H1 (cell line): ENCODE results near the gene LRCH1. TPM values are rescaled to one million over a fixed set of nuclear protein-coding genes. Genes with fewer than 3 reads are reported as not detected.

Experiments
- ATF2 ChIP-seq: IDR thresholded peaks from 2 replicates; pipeline ENCODE4 v1.6.1; 2012; ENCODE audit warnings: low read length, inconsistent platforms
- CBX5 ChIP-seq: fragments of 300-800, 300-1000 bp; sonication (generic); IDR thresholded peaks from 2 replicates; pipeline ENCODE4 v1.7.1; 2016; ENCODE audit warnings: antibody characterized with exemption, low read length, low read depth
- CTBP2 ChIP-seq: IDR thresholded peaks from 2 replicates; pipeline ENCODE4 v1.7.0; 2011; ENCODE audit warnings: borderline replicate concordance, mild to moderate bottlenecking, moderate library complexity, mixed read lengths, low read length; ENCODE audit not compliant: insufficient read depth, insufficient read length
- EZH2 ChIP-seq: fragments of 200-600 bp; sonication (generic); IDR thresholded peaks from 2 replicates; pipeline ENCODE4 v1.7.1; 2012; ENCODE audit warnings: low read depth, mild to moderate bottlenecking, moderate library complexity, low read length, inconsistent platforms; ENCODE audit not compliant: severe bottlenecking
- POLR2AphosphoS5 ChIP-seq: IDR thresholded peaks from 2 replicates; pipeline ENCODE4 v1.6.1; 2011; ENCODE audit warnings: low read depth, low read length
- RFX5 ChIP-seq: IDR thresholded peaks from 2 replicates; pipeline ENCODE4 v1.6.1; 2011; ENCODE audit warnings: low read depth, low read length, improper control_type of control experiment, borderline replicate concordance
- TBP ChIP-seq: IDR thresholded peaks from 2 replicates; pipeline ENCODE4 v1.6.1; 2011; ENCODE audit warnings: low read depth, low read length, improper control_type of control experiment
- polyA plus RNA-seq, 7 experiments: library from polyadenylated mRNA; depleted of rRNA in 3 of 7; stranded (reverse) in 5 of 7; unstranded in 2 of 7; fragments of >200 nt in 5 of 7; fragments of 200-250 nt in 2 of 7; gene quantifications; 1 replicate in 5 of 7; 2 replicates in 1 of 7; 4 replicates in 1 of 7; pipeline versions ENCODE4 v1.2.1 to v1.2.3, GENCODE V29; 2011 to 2013; ENCODE audit warnings: missing spikeins in 2 of 7, mixed read lengths in 2 of 7
- total RNA-seq: library from RNA; stranded (reverse); fragmentation: NEBNext Ultra II Directional; extraction: Animal tissue kit (Norgen Biotek cat#: 25700); gene quantifications from 2 replicates; pipeline ENCODE4 v1.2.1, GENCODE V29; 2021

LRCH1 gene
- total and polyA plus RNA-seq, 2 of the 8 experiments (the other 6 are each of a cell fraction or from before 2014, with no cell fraction given): 3.0 to 10.1 TPM

GRCh38 chr13:46636451-46636850 is 83.5 kb downstream of the LRCH1 start (continued):
- no peak for TF ChIP-seq CTBP2
- TF ChIP-seq TBP: no peak
- TF ChIP-seq CBX5: no peak
- no peak for TF ChIP-seq RFX5
- no peak for TF ChIP-seq ATF2
- no peak for TF ChIP-seq EZH2
- TF ChIP-seq POLR2AphosphoS5: no peak
